Activated CD8-positive, alpha-beta memory T cell treated with anti-CD3 and anti-CD28 coated beads for 1 hour (primary cell): ENCODE data around the gene TAPBP.
"Not testable (repeated sequence)": the region's sequence is repeated elsewhere in the genome, so short reads cannot be mapped to it uniquely, and the experiment has no call there.

Source experiments
- DNase-seq, 2 donors: peaks; one replicate each; pipeline ENCODE4 v3.0.0-alpha.2; 2020; ENCODE audit warnings: low read depth in 1 of 2; ENCODE audit errors: extremely low read depth in 1 of 2

Gene TAPBP

DNA sequence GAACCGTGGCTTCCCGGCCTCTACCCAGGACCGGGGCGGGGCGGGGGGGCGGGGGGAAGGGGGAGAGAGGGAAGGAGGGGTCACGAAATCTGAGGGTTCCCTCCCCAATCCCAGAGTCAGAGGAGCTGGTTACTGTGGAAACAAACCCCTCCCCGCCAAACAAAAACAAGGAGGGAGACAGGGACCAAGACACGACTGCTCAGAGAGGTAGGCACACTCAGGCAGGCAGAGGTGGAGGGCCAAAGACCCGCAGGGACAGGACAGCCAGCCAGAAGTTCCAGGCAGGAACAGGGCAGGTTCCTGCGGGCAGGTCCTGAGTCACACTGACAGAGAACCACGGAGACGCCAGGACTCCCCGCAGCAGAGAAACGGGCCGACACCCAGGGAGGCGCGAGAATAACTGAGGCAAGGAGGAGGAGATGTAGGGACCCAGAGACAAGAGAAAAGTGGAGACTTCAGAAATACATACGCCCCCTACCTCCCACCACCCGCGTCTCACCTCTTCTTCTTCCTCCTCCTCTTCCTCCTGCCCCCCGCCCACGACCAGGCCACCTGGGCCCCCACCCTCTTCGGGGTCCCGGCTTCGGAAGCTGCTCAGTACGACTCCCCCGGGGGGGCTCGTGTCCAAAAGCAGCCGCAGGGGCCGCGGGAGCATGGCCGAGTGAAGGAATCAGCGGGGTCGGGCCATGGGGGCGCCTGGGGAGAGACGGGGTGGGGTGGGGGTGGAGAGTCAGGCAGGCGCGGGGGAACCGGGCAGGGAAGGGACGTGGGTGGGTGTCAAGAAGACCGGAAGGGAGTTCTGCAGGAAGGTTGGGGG is 15.7 kb downstream of the TAPBP start:
- DNase-seq: no peak

DNA sequence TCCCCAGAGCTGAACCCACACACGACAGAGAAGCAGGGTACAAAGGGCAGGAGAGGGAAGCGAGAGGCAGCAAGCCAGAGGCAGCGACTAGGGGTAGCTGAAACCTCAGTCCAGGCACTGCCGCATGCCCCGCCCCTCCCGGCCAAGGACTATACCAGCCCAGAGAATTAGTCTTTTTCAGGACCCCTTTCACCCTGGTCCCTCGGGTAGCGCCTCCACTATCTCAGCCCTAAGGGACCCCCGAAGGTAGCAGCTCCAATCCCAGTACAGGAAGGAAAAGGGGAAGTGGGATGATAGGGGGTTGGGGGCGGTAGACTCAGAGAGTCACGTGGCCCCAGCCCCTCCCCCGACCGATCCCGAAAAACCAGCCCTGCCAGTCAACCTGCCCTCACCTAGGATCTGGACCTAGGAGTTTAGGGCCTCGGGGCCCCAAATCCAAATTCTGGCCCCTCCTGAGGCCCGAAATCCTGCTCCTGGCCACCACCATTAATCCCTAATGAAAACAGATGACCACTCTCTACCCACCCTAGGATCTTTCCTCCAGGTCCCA is 16.4 kb downstream of the TAPBP start:
- DNase-seq: no peak

DNA sequence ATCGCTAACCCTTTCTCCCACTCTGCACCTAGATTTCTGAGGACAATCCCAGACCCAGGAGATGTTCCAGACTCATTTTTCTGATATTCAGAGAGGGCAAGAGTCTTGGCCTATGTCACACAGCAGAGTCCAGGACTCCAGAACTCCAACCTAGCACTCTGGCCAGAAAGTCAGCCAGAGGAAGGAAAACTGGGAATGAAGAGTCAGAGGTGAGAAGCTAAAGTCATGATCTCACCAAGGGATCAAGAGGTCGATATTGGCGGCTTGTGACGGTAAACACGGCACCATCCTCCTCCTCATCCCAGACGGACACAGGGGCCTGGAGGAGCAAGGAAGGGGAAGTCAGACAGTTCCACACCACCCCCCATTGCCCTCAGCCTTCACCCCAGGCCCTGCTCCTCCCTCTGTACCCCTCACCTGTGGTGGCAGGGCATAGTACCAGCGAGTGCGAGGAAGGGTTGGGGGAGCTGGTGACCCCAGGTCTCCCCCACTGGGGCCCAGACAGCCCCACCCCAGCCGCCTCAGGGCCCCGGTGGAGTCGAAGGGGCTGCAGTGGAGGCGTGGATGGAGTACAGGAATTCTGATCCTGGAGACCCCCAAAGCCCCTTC is 17.0 kb downstream of the TAPBP start:
- DNase-seq: no peak

DNA sequence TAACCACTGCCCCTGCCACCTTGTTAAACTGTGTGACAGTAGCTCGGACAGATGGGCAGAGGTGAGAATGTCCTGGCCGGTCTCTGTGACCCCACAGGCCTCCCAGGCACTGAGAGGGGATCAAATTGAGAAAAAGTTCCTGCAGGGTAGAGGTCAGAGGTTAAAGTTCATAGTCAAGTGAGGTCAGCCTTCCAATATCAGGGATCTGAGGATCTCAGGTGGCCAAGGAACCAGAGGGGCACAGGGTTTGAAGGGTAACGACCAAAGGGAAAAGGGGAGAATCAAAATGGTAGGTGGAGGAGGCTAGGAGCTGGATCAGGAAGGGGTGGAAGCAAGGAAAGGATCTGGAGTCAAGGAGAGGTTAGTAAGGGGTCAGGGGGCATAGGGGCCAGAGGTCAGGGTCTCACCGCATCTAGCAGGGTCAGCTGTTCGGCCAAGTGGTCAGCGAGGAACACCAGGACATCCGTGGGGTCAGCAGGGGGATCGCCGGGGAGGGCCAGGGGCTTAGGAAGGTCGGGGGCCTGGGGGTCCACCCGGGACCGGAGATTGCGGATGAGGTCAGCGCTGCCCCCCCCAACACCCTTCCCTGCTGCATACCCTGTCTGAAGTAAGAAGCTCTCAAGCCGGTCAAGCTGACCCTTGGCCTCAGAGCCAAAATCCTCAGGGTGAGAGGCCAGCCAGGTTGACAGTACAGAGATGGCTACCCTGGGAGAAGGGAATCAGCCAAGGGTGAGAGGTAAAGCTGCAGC is 18.1 kb downstream of the TAPBP start:
- DNase-seq: no peak

DNA sequence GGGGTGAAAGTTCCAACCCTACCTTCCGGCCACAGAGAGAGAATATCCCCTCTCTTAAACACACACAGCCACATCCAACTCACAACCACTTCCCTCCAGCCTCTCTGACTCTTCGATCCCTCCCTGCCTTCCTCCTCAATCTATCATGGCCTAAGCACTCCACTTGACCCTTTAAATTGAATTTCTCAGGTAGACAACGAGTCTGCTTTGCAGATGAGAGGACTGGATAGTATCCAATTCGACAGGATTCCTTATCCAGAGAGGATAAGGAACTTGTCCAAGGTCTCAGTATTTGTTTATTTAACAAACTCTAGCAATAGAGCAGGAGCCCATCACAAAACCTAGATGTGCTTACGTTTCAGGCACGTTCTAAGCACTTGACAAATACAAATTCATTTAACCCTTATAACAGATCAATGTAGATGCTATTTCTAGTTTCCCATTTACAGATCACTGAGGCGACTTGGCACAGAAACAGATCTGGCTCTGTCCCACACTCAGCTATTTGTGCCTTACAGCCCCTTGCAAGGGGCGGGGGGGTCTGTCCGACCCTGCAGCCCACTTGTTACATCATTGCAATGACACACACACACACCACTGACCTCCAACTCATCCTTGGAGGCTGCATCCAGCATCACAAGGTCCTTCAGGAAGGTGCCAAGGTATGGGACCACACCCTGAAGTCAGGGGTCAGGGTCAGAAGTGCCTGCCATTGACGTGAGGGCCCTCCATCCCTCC is 19.6 kb downstream of the TAPBP start:
- no peak for DNase-seq

DNA sequence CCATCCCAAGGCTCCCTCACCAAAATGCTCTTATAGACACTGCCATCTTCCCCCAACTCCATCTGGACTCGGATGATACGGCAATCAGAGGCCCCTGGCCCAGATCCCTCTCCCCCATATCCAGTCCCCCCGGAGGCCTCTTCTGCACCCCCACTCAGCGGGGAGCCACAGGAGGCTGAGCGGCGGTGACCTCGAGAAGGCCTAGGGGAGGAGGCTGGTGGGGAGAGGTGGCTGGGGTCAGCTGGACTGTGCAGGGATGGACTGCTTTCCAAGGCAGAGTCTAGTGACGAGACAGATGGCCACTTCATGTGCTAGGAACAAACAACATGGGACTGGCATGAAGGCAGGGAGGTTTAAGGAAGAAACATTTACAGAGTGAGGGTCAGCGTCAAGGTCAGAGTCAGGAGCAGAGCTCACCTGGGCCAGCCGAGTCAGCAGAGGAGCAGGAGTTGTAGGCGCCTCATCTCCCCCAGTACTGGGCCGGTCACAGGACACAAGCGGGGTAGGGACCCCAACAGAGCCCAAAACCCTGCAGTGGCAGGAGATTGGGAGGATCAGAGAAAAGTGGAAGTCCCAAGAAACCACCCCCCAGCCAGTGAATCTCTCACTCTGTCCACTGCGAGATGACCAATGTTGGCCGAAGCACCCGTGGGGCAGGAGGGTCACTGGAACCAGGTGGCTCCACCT is 20.7 kb downstream of the TAPBP start:
- no peak for DNase-seq

DNA sequence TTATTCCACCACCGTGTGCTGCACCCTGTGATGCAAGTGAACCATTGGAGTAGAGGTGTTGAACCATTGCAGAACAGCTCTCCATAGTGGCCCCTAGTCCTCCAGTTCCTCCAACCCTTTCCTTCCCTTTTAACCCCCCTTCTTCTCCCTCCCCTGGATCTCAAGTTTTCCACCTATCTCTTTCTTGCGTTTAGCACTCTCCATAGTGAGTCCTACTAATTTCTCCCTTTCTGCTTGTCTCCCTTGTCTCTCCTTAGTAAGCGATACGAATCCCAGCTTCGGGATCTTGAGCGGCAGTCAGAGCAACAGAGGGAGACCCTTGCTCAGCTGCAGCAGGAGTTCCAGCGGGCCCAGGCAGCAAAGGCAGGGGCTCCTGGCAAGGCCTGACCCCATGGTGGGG is 23.4 kb downstream of the TAPBP start:
- DNase-seq: no peak

GRCh38 chr6:33289784-33290315 is 24.0 kb downstream of the TAPBP start:
- DNase-seq: no peak

- DNase-seq: peak in 1 of 2 donors; percentile 60
These were observed 24.7 kb downstream of the TAPBP start, which contains the start of the genes PFDN6 and WDR46 for GRCh38 chr6:33288921-33289783. PFDN6 (plus strand) TSS chr6:33289601; CDS start chr6:33289857, 256 bp downstream. WDR46 (minus strand) TSS chr6:33289239; CDS start chr6:33289170, 69 bp downstream.

- DNase-seq: no peak
These were observed 25.5 kb downstream of the TAPBP start for GRCh38 chr6:33288141-33288920.

DNA sequence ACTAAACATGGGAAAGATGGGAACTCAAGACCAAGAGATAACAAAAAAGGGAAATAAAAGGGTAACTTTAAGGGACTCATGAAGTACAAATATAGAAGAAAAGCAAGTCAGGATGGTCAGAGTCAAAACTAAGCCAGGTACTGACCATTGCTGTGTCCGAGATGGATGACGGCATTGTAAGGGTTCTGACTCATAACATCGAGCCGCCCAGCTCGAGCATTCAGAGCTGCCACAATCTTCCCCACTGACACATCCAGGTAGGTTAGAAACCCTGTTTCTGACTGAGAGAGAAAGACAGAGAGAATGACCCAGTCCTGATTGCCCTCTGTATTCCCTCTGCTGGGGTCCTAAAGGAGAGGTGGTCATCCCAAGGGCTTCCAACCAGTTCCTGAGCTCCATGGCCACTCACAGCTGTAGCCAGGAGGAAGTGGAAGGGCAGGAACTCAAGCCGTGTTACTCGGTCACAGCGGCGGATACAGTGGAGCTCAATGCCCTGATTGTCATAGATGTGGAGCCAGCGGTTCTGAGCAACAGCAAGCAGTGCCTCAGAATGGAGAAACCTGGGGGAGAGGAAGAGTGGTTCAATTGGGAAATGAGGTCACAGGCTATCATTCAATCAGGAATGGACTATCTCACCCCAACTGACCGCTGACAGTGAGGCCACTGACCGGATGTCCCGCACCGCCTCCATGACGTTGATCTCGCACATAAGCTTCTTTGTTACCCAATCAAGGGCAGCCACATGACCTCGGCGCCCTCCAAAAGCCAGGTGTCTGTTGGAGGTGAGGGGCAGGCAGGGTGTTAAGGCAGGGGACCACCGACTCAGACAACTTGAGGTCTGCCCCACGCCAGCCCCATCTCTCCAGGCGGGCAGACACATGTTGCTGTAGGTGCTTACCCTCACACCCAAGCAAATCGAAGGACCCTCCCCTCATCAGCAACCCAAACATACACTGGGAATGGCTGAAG is 26.6 kb downstream of the TAPBP start:
- no peak for DNase-seq

DNA sequence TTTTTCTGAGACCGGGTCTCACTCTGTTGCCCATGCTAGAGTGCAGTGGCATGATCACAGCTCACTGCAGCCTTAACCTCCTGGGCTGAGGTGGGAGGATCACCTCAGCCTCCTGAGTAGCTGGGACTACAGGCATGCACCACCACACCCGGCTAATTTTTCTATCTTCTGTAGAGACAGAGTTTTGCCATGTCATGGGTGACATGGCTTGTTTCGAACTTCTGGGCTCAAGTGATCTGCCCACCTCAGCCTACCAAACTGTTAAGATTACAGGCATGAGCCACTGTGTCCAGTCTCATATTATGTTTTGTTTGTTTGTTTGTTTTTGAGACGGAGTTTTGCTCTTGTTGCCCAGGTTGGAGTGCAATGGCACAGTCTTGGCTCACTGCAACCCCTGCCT is 28.7 kb downstream of the TAPBP start:
- not testable (repeated sequence) for DNase-seq

DNA sequence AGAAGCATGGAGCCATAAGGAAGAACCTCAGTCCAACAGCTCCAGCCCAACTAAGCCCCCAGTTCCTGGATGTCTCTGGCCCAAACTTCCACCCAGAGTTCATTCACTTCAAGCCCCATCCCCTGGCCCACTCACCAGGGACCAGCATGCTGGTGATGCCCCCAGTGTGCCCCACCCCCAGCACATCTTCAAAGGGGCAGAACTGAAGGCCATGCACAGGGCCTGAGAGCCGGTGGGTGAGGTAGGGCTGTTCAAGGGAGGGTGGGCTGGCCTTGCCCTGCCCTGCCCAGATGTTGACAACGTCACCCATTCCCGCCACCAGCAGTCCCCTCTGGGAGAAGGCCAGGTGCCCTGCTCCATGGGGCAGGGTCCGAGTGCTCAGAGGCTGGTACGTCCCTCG is 33.3 kb downstream of the TAPBP start:
- DNase-seq: no peak

GRCh38 chr6:33279971-33280511 is 33.8 kb downstream of the TAPBP start:
- no peak for DNase-seq

DNA sequence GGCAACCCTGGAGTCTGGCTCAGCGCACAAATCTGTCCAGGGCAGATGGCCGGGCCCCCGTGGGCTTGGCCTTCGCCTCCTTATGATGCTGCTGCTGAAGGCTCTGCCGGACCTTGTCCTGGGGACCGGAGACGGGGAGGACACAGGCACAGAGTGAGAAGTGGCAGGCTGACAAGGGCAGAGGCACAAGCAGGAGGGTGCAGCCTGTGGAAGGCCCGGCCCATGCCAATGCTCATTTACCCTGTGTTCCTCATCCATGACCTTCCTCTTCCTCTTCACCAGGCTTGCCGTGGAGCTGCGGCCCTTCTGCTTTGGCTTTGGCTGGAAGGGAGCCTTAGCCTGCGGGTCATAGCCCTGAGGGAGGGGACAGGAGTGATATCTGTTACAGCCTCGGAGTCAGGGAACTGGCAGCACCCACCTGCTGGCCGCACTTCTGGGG is 34.6 kb downstream of the TAPBP start:
- DNase-seq: no peak

- DNase-seq: no peak
These were observed 35.1 kb downstream of the TAPBP start for GRCh38 chr6:33278810-33279209.

GRCh38 chr6:33278392-33278741 is 35.5 kb downstream of the TAPBP start:
- no peak for DNase-seq
